NCI-H1105 treated with DMSO at 0.1 percent for 48 hours (cell line): ENCODE results near the gene SERGEF.
A peak's percentile ranks its signal among the peaks of the same experiment; 100 is the strongest.

ENCODE experiments used
- DNase-seq: peaks from one replicate; lab custom pipeline; 2025; lab: John Stamatoyannopoulos, UW

Gene SERGEF

GRCh38 chr11:17769218-17769617, 243.6 kb downstream of the SERGEF start:
- no peak for DNase-seq

GRCh38 chr11:17768547-17768946, 244.3 kb downstream of the SERGEF start:
- DNase-seq = no peak

DNA sequence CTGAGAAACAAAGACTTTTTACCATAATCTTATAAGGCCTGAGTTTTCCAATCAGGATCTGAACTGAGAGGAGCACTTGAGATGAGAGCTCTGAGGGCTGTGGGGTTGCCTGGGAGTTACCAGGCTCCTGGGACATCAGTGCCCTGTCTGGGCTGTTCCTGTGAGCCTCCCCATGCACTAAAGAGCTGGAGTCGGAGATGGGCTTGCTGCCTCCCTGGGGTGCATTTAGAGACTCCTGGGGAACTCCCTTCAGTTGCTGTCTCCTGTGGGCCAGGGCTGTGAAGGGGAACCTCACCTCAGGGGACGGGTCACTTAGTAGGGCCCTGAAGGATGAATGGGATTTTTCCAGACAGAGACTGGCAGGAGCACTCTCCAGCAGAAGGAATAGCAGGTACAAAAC, 244.9 kb downstream of the SERGEF start:
- no peak for DNase-seq

GRCh38 chr11:17767301-17767885, 245.5 kb downstream of the SERGEF start:
- no peak for DNase-seq

DNA sequence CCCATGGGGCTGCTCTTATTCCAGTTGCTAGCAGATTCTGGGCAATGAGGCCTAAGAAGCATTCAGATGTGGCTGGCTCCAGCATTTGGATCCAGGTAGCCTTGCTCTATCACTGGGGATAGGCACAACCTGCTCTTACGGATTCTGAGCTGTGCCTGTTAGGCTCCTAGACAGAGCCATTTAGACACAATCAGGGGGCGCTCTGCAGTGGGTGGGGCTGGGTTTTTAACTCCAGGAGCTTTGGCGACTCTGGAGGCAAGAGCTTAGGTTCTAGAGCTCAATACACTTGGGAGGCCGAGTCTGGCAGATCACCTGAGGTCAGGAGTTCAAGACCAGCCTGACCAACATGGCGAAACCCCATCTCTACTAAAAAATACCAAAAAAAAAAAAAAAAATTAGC, 246.3 kb downstream of the SERGEF start:
- no peak for DNase-seq

- no peak for DNase-seq
These were observed 246.8 kb downstream of the SERGEF start for GRCh38 chr11:17766073-17766359.

DNA sequence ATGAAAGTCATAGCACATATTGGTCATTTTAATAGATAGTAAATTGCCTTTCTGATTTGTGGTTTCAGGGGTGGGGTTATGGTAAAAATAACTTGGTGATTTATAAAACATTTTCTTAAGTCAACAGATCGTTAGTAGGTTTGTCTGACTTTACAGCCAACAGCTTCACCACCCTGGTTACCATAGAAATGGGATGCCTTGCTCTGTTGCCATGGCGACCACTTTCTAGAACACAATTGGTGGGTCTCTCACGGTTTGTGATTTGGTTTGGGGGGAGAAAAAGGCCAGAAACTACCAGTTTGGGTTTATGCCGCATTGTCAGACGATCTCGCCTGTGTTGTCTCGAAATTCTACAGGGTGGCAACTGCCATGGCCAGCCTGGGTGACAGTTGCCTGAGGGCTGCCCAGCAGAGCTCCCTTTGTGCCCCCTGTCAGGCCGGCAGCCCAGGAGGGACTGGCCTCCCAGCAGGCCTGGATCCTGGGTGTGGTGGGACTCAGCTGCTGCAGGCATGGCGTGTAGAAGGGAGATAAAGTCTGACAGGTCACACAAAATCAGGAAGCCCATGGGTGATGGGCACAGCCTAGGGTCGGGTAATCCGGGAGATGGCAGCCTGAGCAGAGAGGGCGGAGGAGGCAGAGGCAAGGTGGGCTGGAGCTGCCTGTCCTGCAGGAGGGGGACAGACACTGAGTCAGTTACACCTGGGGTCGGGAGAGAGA, 247.3 kb downstream of the SERGEF start:
- no peak for DNase-seq

GRCh38 chr11:17764446-17765218, 248.2 kb downstream of the SERGEF start:
- DNase-seq = no peak

DNA sequence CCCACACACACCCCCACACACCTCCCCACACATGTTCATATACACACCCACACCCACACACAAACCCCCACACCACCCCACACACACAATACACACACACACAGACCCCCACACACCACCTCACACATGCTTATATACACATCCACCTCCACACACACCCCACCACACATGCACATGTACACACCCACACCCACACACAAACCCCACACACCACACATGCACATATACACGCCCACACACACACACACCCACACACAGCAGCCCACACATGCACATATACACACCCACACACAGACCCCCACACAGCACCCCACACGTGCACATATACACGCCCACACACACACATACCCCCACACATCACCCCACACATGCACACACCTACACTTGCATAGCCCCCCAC, 249.1 kb downstream of the SERGEF start:
- DNase-seq = no peak

GRCh38 chr11:17763244-17763643, 249.6 kb downstream of the SERGEF start:
- DNase-seq = no peak

GRCh38 chr11:17762309-17762974, 250.4 kb downstream of the SERGEF start:
- no peak for DNase-seq

- DNase-seq = peak; percentile 45
These were observed 252.5 kb downstream of the SERGEF start for GRCh38 chr11:17760102-17761029.

DNA sequence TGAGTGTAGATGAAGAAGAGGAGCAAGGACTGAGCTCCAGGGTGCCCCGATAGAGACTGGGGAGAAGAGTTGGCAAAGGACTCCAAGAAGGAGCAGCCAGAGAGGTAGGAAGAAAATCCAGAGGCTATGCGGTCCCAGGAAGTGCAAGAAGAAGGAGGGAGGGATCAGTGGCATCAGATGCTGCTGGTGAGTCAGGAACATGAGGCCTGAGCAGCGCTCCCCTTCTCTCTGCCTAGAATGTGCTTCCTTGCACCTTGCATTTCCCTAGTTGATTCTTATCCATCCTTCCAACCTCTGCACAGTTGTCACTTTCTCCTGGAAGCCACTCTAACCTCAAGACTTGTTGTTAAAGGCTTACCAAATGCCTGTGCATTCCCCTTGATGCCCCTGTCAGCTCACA, 257.0 kb downstream of the SERGEF start:
- no peak for DNase-seq

DNA sequence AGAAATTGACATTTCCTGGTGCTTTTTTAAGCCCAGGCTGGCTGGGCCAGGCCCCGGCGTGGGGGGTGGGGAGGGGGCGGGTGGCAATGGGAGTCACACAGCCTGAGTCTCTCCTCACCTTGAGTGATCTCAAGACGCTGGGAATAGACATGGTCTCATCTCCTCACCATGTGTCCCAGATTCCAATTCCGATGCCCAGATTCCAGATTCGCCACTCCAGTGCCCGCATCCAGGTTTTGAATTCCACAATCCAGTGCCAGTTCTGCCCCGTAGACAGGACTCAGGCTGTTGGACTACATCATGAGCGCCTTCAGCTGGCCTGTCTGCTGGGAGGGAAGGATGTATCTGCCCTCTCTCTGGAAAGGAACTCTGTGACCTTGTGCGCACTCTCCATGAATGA, 259.2 kb downstream of the SERGEF start:
- no peak for DNase-seq

DNA sequence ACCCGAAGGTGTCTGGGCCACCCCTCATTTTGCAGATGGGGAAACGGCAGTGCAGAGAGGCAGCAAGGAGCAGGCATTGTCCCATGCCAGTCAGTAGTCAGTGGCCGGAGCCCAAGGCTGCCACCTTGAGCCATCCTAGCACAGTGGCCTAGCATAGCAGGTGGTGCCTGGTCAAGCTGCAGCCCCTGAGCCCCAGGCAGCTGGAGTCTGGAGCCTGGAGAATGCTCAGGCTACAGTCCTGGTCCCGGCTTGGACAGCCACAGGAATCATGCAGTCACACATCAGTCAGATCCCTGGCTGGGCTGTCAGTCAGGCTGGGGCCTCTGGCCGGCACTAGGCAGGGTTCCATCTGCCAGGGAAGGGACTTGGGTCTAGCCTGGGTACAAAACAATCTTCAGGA, 259.7 kb downstream of the SERGEF start:
- no peak for DNase-seq

- DNase-seq = no peak
These were observed 260.7 kb downstream of the SERGEF start for GRCh38 chr11:17752144-17752543.

GRCh38 chr11:17751558-17751957, 261.3 kb downstream of the SERGEF start:
- no peak for DNase-seq

GRCh38 chr11:17750801-17751165, 262.1 kb downstream of the SERGEF start:
- DNase-seq = no peak

DNA sequence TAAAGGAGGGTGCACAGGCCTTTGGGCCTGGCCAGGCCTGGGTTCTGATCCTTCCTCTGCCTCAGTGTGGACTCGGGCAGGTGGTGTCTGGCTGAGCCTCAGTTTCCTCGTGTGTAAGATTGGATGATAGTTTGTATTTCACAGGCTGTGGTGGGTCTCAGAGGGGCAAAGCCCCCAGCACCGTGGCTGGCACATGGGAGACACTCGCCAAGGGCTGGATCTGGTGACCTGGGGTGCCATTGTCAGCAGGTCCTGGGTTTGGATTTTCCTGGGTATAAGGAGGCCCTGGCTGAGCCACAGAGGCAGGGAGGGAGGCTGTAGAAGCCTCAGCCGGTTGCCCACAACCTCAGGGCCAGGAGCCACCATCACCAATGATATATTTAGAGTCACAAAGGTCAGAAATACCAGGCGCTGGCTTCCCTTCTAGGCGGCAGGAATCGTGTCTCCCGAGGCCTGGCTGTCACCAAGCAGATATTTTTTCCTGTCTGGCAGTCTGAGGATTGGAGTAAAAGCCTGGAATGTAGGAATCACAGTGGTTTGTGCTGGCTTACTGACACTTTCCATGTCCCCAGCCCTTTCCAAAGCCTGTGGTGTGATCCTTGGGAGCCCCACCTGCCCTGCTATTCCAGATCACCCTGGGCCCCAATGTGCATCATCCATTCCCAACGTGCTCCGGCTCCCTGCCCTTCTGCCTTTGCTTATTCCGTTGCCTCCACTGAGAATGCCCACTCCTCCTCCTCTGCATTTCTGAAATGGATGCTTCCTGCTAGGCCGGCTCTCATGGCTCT, 262.6 kb downstream of the SERGEF start:
- DNase-seq = no peak

DNA sequence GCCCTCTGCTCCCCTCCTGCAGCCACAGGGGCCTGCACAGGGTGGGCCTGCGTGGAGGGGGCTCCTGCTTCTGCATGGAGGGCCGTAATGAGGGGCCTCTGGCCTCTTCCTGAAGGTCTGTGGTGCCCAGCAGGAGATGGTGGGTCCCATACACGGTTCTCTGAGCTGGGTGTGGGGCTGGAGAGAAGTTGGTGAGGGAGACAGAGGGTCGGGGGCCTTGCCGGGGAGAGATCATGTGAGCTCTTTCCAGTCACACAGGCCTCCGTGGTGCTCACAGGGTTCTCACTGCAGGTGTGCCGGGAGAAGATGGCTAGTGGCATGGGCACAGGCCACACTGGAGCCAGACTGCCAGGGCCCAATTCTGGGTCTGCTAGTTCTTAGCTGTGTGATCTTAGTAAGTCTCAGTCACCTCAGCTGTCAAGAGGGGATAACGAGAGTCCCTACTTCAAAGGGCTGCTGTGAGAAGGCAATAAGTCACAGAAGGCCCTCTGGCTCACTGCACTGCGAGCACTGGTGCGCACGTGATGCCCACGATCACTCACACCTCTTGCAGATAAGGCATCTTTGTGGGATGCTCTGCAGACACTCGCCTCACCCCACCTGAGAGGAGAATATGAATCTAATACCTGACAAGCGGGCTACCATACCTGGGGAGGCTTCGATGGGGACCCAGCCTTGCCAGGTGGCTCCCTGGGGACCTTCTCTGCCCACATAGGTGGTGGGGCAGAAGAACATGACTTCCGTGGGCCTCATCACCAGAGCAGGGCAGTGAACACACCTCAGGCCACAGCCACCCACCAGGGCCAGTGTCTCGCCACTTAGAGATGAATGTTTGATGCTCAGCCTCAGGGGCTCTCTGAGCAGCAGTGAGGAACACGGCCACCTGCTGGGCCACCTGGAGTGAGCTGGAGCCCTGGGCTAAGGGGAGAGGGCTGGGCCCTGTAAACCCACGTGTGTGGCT, 263.8 kb downstream of the SERGEF start:
- DNase-seq = no peak
